COR-L47 (cell line): ENCODE results near the gene UNC5A.

Source experiments
- DNase-seq: peaks from one replicate; lab custom pipeline; 2025; lab: John Stamatoyannopoulos, UW

UNC5A gene

GRCh38 chr5:176800024-176800423, 10.3 kb upstream of the UNC5A start:
- no peak for DNase-seq

GRCh38 chr5:176802116-176802784, 8.1 kb upstream of the UNC5A start:
- peak; percentile 12 for DNase-seq

- DNase-seq: peak; percentile 95
These were observed 7.1 kb upstream of the UNC5A start for GRCh38 chr5:176803068-176803942.

- DNase-seq: no peak
These were observed 6.3 kb upstream of the UNC5A start for GRCh38 chr5:176803943-176804498.

GRCh38 chr5:176806137-176806536, 4.2 kb upstream of the UNC5A start:
- no peak for DNase-seq

GRCh38 chr5:176809544-176810080, 747 bp upstream of the UNC5A start:
- peak; percentile 29 for DNase-seq

- peak; percentile 48 for DNase-seq
These were observed 535 bp downstream of the UNC5A start for GRCh38 chr5:176810687-176811501.

- peak; percentile 39 for DNase-seq
These were observed 2.2 kb downstream of the UNC5A start for GRCh38 chr5:176812269-176813259.

GRCh38 chr5:176813587-176814312, 3.4 kb downstream of the UNC5A start:
- no peak for DNase-seq

- DNase-seq: no peak
These were observed 3.9 kb downstream of the UNC5A start for GRCh38 chr5:176814313-176814685.

- DNase-seq: no peak
These were observed 4.6 kb downstream of the UNC5A start for GRCh38 chr5:176814836-176815438.

GRCh38 chr5:176816043-176816745, 5.8 kb downstream of the UNC5A start:
- peak; percentile 86 for DNase-seq

- DNase-seq: no peak
These were observed 6.5 kb downstream of the UNC5A start for GRCh38 chr5:176816791-176817347.

GRCh38 chr5:176817369-176817840, 7.0 kb downstream of the UNC5A start:
- peak; percentile 88 for DNase-seq

- peak; percentile 69 for DNase-seq
These were observed 7.5 kb downstream of the UNC5A start for GRCh38 chr5:176817841-176818377.

- no peak for DNase-seq
These were observed 8.2 kb downstream of the UNC5A start for GRCh38 chr5:176818391-176819098.

GRCh38 chr5:176819476-176819875, 9.1 kb downstream of the UNC5A start:
- no peak for DNase-seq
